ENCODE data around the gene ELOVL1.

DNA sequence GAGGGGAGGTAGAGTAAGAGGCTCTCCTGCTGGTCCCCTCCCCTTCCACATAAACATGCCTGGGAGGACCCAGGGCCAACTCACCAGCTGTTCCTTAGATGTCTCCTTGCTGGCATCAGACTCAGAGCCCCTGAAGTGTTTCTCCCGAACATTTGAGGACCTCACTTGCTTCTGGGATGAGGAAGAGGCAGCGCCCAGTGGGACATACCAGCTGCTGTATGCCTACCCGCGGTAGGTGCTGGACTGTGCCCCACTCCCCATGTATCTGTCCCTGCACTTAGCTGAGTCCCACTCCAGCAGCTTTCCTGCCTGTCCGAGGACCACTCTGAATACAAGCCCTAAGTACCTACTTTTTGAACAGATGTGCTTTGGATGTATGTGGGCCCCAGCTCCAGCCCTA, 29.8 kb downstream of the ELOVL1 start:
- TF ChIP-seq, protein P1, sequence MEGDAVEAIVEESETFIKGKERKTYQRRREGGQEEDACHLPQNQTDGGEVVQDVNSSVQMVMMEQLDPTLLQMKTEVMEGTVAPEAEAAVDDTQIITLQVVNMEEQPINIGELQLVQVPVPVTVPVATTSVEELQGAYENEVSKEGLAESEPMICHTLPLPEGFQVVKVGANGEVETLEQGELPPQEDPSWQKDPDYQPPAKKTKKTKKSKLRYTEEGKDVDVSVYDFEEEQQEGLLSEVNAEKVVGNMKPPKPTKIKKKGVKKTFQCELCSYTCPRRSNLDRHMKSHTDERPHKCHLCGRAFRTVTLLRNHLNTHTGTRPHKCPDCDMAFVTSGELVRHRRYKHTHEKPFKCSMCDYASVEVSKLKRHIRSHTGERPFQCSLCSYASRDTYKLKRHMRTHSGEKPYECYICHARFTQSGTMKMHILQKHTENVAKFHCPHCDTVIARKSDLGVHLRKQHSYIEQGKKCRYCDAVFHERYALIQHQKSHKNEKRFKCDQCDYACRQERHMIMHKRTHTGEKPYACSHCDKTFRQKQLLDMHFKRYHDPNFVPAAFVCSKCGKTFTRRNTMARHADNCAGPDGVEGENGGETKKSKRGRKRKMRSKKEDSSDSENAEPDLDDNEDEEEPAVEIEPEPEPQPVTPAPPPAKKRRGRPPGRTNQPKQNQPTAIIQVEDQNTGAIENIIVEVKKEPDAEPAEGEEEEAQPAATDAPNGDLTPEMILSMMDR (IDR thresholded peaks at IDR 0.05 in 4 of 5, conservative IDR thresholded peaks at IDR 0.05 in 1 of 5) = no peak
- no peak for TF ChIP-seq POLR2A (IDR thresholded peaks at IDR 0.05)

All from gastrocnemius medialis (tissue), 4 donors.